Sigmoid colon (tissue), 7 donors: Measurements from ENCODE around the gene EVC. TPM values are rescaled to one million over a fixed set of nuclear protein-coding genes. Genes with fewer than 3 reads are reported as not detected.
A peak's percentile ranks its signal among the peaks of the same experiment; 100 is the strongest.

Source experiments
- DNase-seq: peaks from one replicate; pipeline ENCODE4 v3.0.0-alpha.2; 2019
- H3K27ac ChIP-seq, 4 donors: fragments of 200-600 bp; sonication (generic); one replicate each; pipeline ENCODE4 v1.5.1; 2016 to 2019; ENCODE audit warnings: mild to moderate bottlenecking in 1 of 4
- H3K27me3 ChIP-seq, 3 donors: fragments of 200-600 bp; sonication (generic); one replicate each; pipeline ENCODE4 v1.5.1; 2019; ENCODE audit warnings: mild to moderate bottlenecking in 1 of 3
- H3K36me3 ChIP-seq, 4 donors: fragments of 200-600 bp; sonication (generic); one replicate each; pipeline ENCODE4 v1.5.1; 2016 to 2019
- H3K4me1 ChIP-seq, 4 donors: fragments of 200-600 bp; sonication (generic); one replicate each; pipeline ENCODE4 v1.5.1; 2017 to 2019
- H3K4me3 ChIP-seq, 4 donors: fragments of 200-600 bp; sonication (generic); one replicate each; pipeline ENCODE4 v1.5.1; 2017 to 2019; ENCODE audit warnings: mild to moderate bottlenecking in 2 of 4, moderate library complexity in 1 of 4
- H3K9me3 ChIP-seq, 4 donors: fragments of 200-600 bp in 3 of 4; sonication (generic) in 3 of 4; one replicate each; pipeline versions ENCODE4 v1.5.1 to v1.6.1; 2013 to 2019
- EP300 ChIP-seq, 4 donors: sonication (generic); formaldehyde crosslinking; IDR thresholded peaks; one replicate each; pipeline ENCODE4 v1.6.1; 2017; ENCODE audit warnings: antibody characterized with exemption in 4 of 4
- POLR2A ChIP-seq, 2 donors: fragments of 450-650 bp; IDR thresholded peaks; one replicate each; pipeline ENCODE4 v1.6.1; 2016; ENCODE audit warnings: antibody characterized with exemption in 2 of 2, mild to moderate bottlenecking in 2 of 2, moderate library complexity in 2 of 2
- POLR2AphosphoS5 ChIP-seq, 4 donors: sonication (generic); formaldehyde crosslinking; IDR thresholded peaks; one replicate each; pipeline ENCODE4 v1.6.1; 2017; ENCODE audit warnings: antibody characterized with exemption in 4 of 4
- WGBS, 2 donors: extraction: QIAGEN DNeasy Blood & Tissue Kit; methylation state at CpG; one replicate each; pipeline ENCODE4 v1.1.7; 2013; 5-methylcytosine and 5-hydroxymethylcytosine counted together
- intact Hi-C: fragments of 100-400 bp; cut with DNase I; formaldehyde crosslinking; loops from one replicate; pipeline ENCODE4 v1.15.1; 2023
- polyA plus RNA-seq, 3 donors: library from polyadenylated mRNA; stranded (reverse); fragments of 200-250 nt; gene quantifications; one replicate each; pipeline ENCODE4 v1.2.3, GENCODE V29; 2013
- total RNA-seq, 4 donors: library from RNA; depleted of rRNA; stranded (reverse); fragments of >200 nt; gene quantifications; one replicate each; pipeline ENCODE4 v1.1.0, GENCODE V29; 2016
- TF ChIP-seq, protein P1 (sequence below), 4 experiments: fragments of 450-650 bp in 3 of 4; fragments of 200-600 bp in 1 of 4; IDR thresholded peaks; one replicate each; pipeline ENCODE4 v1.5.1; 2016 to 2019; ENCODE audit warnings: antibody characterized with exemption in 4 of 4, mild to moderate bottlenecking in 3 of 4, moderate library complexity in 2 of 4
- donor health status: healthy with polysubstance abuse.
- donor health status: Bipolar disorder and iron deficiency.
- donor health status: healthy.

Gene EVC
- total and polyA plus RNA-seq, 7 donors, result 0.46 to 35.2 (median 15.6) TPM

- TF ChIP-seq POLR2AphosphoS5 (IDR thresholded peaks at IDR 0.05), result no peak
- no peak for TF ChIP-seq POLR2A (IDR thresholded peaks at IDR 0.05)
- TF ChIP-seq EP300 (IDR thresholded peaks at IDR 0.05), result no peak
- TF ChIP-seq, protein P1, sequence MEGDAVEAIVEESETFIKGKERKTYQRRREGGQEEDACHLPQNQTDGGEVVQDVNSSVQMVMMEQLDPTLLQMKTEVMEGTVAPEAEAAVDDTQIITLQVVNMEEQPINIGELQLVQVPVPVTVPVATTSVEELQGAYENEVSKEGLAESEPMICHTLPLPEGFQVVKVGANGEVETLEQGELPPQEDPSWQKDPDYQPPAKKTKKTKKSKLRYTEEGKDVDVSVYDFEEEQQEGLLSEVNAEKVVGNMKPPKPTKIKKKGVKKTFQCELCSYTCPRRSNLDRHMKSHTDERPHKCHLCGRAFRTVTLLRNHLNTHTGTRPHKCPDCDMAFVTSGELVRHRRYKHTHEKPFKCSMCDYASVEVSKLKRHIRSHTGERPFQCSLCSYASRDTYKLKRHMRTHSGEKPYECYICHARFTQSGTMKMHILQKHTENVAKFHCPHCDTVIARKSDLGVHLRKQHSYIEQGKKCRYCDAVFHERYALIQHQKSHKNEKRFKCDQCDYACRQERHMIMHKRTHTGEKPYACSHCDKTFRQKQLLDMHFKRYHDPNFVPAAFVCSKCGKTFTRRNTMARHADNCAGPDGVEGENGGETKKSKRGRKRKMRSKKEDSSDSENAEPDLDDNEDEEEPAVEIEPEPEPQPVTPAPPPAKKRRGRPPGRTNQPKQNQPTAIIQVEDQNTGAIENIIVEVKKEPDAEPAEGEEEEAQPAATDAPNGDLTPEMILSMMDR (IDR thresholded peaks at IDR 0.05), result no peak
- H3K9me3 ChIP-seq, result peaks cover 0 to 2% (median 0%) of the 10 kb centered on the region in 4 donors
- peaks cover 4 to 31% (median 8%) of the 10 kb centered on the region in 4 donors for H3K36me3 ChIP-seq
- no peaks in the 10 kb centered on the region for H3K27me3 ChIP-seq
- no peaks in the 10 kb centered on the region for H3K4me1 ChIP-seq
- H3K27ac ChIP-seq, result no peak overlapping the region
- H3K4me3 ChIP-seq, result no peak overlapping the region
- intact Hi-C loops, result no loop called here
- DNase-seq, result no peak
- 72 to 78% methylated on average over 3 of the region's 3 CpGs for WGBS, 2 donors
Observed at GRCh38 chr4:5781691-5782090, 70.7 kb downstream of the EVC start.

GRCh38 chr4:5782829-5783476 is 72.0 kb downstream of the EVC start:
- 88 to 91% methylated on average over 6 of the region's 6 CpGs for WGBS, 2 donors
- H3K27me3 ChIP-seq, result no peaks in the 10 kb centered on the region
- peak; percentile 18 for DNase-seq
- intact Hi-C loops, result no loop called here
- TF ChIP-seq POLR2A (IDR thresholded peaks at IDR 0.05) (no peak), EP300 (IDR thresholded peaks at IDR 0.05) (no peak), POLR2AphosphoS5 (IDR thresholded peaks at IDR 0.05) (no peak)
- TF ChIP-seq, protein P1 (IDR thresholded peaks at IDR 0.05), result no peak
- H3K4me1 ChIP-seq, result no peaks in the 10 kb centered on the region
- no peaks in the 10 kb centered on the region for H3K9me3 ChIP-seq
- no peak overlapping the region for H3K4me3 ChIP-seq
- H3K27ac ChIP-seq, result no peak overlapping the region
- peaks cover 4 to 44% (median 14%) of the 10 kb centered on the region in 4 donors for H3K36me3 ChIP-seq

DNA sequence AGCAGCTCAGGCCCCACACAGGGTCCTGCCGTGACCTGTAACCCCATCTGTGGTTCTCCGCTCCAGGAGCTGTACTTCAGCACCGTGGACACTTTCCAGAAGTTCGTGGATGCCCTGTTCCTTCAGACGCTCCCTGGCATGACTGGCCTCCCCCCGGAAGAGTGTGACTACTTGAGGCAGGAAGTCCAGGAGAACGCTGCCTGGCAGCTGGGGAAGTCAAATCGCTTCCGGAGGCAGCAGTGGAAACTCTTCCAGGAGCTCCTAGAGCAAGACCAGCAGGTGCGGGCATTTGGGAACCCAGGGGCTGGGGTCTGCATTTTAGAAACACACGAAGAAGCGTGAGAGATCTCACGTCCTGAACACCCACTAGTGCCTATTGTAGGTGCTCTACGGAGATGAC is 72.5 kb downstream of the EVC start:
- Histone ChIP-seq H3K9me3 (no peaks in the 10 kb centered on the region), H3K4me1 (no peaks in the 10 kb centered on the region), H3K27ac (no peak overlapping the region), H3K4me3 (no peak overlapping the region), H3K27me3 (no peaks in the 10 kb centered on the region), H3K36me3 (peaks cover 4 to 49% (median 18%) of the 10 kb centered on the region in 4 donors)
- DNase-seq, result peak; percentile 26
- intact Hi-C loops, result no loop called here
- 76 to 84% methylated on average over 14 of the region's 14 CpGs for WGBS, 2 donors
- no peak for TF ChIP-seq EP300 (IDR thresholded peaks at IDR 0.05)
- TF ChIP-seq POLR2AphosphoS5 (IDR thresholded peaks at IDR 0.05), result no peak
- TF ChIP-seq, protein P1 (IDR thresholded peaks at IDR 0.05), result no peak
- TF ChIP-seq POLR2A (IDR thresholded peaks at IDR 0.05), result no peak

GRCh38 chr4:5784021-5784420 is 73.0 kb downstream of the EVC start:
- Histone ChIP-seq H3K9me3 (no peaks in the 10 kb centered on the region), H3K36me3 (peaks cover 4 to 55% (median 19%) of the 10 kb centered on the region in 4 donors), H3K27me3 (no peaks in the 10 kb centered on the region), H3K27ac (no peak overlapping the region), H3K4me1 (no peaks in the 10 kb centered on the region), H3K4me3 (no peak overlapping the region)
- TF ChIP-seq POLR2A (IDR thresholded peaks at IDR 0.05), result no peak
- no peak for TF ChIP-seq POLR2AphosphoS5 (IDR thresholded peaks at IDR 0.05)
- TF ChIP-seq, protein P1 (IDR thresholded peaks at IDR 0.05), result no peak
- TF ChIP-seq EP300 (IDR thresholded peaks at IDR 0.05), result no peak
- DNase-seq, result peak; percentile 24
- intact Hi-C loops, result no loop called here
- WGBS, 2 donors, result 78 to 87% methylated on average over 6 of the region's 6 CpGs
